Measurements from ENCODE around the gene CYP11A1.

The CYP11A1 gene

GRCh38 chr15:74387141-74387541 is 19.7 kb upstream of the CYP11A1 start:
- DNase-seq = no peak

GRCh38 chr15:74386496-74387140 is 19.2 kb upstream of the CYP11A1 start:
- no peak for DNase-seq

GRCh38 chr15:74385733-74386132 is 18.3 kb upstream of the CYP11A1 start:
- no peak for DNase-seq

GRCh38 chr15:74384881-74385643 is 17.6 kb upstream of the CYP11A1 start:
- DNase-seq = no peak

- no peak for DNase-seq
Measured at GRCh38 chr15:74384566-74384880, 17.1 kb upstream of the CYP11A1 start.

- DNase-seq = no peak
Measured at GRCh38 chr15:74383695-74384565, 16.5 kb upstream of the CYP11A1 start.

GRCh38 chr15:74383286-74383685 is 15.8 kb upstream of the CYP11A1 start:
- DNase-seq = no peak

GRCh38 chr15:74382004-74382816 is 14.8 kb upstream of the CYP11A1 start:
- DNase-seq = no peak

- no peak for DNase-seq
Measured at GRCh38 chr15:74381481-74381880, 14.0 kb upstream of the CYP11A1 start.

GRCh38 chr15:74381190-74381453 is 13.7 kb upstream of the CYP11A1 start:
- no peak for DNase-seq

GRCh38 chr15:74380361-74381189 is 13.1 kb upstream of the CYP11A1 start:
- no peak for DNase-seq

GRCh38 chr15:74378848-74379247 is 11.4 kb upstream of the CYP11A1 start:
- DNase-seq = no peak

GRCh38 chr15:74377831-74378766 is 10.7 kb upstream of the CYP11A1 start:
- no peak for DNase-seq

- no peak for DNase-seq
Measured at GRCh38 chr15:74376825-74377581, 9.6 kb upstream of the CYP11A1 start.

- DNase-seq = no peak
Measured at GRCh38 chr15:74376226-74376625, 8.8 kb upstream of the CYP11A1 start.

- DNase-seq = peak; percentile 34
Measured at GRCh38 chr15:74375303-74375693, 7.9 kb upstream of the CYP11A1 start.

- no peak for DNase-seq
Measured at GRCh38 chr15:74374648-74375302, 7.3 kb upstream of the CYP11A1 start.

GRCh38 chr15:74373731-74374647 is 6.5 kb upstream of the CYP11A1 start:
- peak; percentile 85 for DNase-seq
